ENCODE measurements around the gene PDE6A. TPM values are rescaled to one million over a fixed set of nuclear protein-coding genes. Genes with fewer than 3 reads are reported as not detected.

Gene PDE6A
- polyA plus RNA-seq, 2 of the 4 experiments (the other 2 are of a cell fraction) = 0.28 to 0.35 TPM

DNA sequence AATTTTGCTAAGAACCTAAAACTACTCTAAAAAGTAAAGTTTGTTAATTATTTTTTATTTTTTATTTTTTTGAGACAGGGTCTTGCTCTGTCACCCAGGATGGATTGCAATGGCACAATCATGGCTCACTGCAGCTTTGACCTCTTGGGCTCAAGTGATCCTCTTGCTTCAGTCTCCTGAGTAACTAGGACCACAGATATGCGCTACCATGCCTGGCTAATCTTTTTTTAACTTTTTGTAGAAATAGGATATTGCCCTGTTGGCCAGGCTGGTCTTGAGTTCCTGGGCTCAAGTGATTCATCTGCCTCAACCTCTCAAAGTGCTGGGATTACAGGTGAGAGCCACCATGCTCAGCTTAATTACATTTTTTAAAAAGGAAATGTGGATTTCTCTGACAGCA, 45.8 kb downstream of the PDE6A start:
- FAIRE-seq = no peak
- Histone ChIP-seq H3K9me3 (no peaks in the 10 kb centered on the region), H3K4me2 (no peak overlapping the region), H3K4me1 (peaks cover 14% of the 10 kb centered on the region; the same call in 2 of the 3 replicates), H3K4me3 (no peak overlapping the region), H3K27ac (no peak overlapping the region; a peak in 1 of 6 replicates)
- WGBS (ENCODE audit: missing lambda C conversion rate) = 88% methylated on average over 1 of the region's 1 CpG
- ATAC-seq = no peak
- ChIA-PET POLR2A (interaction anchor here (1.3 kb wide), 1 partner anchor 62 kb away, joined by 4 read pairs; the partner anchor contains the start of gene SLC26A2), CTCF (interaction anchor here (0.6 to 1.1 kb wide), 2 partner anchors 63 to 64 kb away, joined by 3 to 4 read pairs; no protein-coding TSS in a partner anchor)
- TF ChIP-seq TP53 (CRISPR knock-in tag; IDR thresholded peaks at IDR 0.05) (no peak), POLR2A (IDR thresholded peaks at IDR 0.05; ENCODE audit: low read length) (no peak), HOXB5 (CRISPR knock-in tag; IDR thresholded peaks at IDR 0.05) (no peak), TFCP2L1 (CRISPR knock-in tag; IDR thresholded peaks at IDR 0.05) (no peak), FOXS1 (CRISPR knock-in tag; IDR thresholded peaks at IDR 0.05) (no peak), RARB (CRISPR knock-in tag; IDR thresholded peaks at IDR 0.05) (no peak), HDAC2 (IDR thresholded peaks at IDR 0.05) (no peak), BHLHE40 (IDR thresholded peaks at IDR 0.05; ENCODE audit: low read depth, low read length) (no peak), PHF8 (IDR thresholded peaks at IDR 0.05; ENCODE audit: borderline replicate concordance, low read depth) (no peak), KDM5A (IDR thresholded peaks at IDR 0.05) (no peak), RFX5 (IDR thresholded peaks at IDR 0.05) (no peak), ZNF302 (CRISPR knock-in tag; IDR thresholded peaks at IDR 0.05) (no peak)
- TF ChIP-seq, protein P1, sequence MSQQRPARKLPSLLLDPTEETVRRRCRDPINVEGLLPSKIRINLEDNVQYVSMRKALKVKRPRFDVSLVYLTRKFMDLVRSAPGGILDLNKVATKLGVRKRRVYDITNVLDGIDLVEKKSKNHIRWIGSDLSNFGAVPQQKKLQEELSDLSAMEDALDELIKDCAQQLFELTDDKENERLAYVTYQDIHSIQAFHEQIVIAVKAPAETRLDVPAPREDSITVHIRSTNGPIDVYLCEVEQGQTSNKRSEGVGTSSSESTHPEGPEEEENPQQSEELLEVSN (IDR thresholded peaks at IDR 0.05; ENCODE audit: borderline replicate concordance, low read depth) = no peak
- TF ChIP-seq, protein P2, sequence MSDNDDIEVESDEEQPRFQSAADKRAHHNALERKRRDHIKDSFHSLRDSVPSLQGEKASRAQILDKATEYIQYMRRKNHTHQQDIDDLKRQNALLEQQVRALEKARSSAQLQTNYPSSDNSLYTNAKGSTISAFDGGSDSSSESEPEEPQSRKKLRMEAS (IDR thresholded peaks at IDR 0.05) = no peak
- TF ChIP-seq, protein P3, sequence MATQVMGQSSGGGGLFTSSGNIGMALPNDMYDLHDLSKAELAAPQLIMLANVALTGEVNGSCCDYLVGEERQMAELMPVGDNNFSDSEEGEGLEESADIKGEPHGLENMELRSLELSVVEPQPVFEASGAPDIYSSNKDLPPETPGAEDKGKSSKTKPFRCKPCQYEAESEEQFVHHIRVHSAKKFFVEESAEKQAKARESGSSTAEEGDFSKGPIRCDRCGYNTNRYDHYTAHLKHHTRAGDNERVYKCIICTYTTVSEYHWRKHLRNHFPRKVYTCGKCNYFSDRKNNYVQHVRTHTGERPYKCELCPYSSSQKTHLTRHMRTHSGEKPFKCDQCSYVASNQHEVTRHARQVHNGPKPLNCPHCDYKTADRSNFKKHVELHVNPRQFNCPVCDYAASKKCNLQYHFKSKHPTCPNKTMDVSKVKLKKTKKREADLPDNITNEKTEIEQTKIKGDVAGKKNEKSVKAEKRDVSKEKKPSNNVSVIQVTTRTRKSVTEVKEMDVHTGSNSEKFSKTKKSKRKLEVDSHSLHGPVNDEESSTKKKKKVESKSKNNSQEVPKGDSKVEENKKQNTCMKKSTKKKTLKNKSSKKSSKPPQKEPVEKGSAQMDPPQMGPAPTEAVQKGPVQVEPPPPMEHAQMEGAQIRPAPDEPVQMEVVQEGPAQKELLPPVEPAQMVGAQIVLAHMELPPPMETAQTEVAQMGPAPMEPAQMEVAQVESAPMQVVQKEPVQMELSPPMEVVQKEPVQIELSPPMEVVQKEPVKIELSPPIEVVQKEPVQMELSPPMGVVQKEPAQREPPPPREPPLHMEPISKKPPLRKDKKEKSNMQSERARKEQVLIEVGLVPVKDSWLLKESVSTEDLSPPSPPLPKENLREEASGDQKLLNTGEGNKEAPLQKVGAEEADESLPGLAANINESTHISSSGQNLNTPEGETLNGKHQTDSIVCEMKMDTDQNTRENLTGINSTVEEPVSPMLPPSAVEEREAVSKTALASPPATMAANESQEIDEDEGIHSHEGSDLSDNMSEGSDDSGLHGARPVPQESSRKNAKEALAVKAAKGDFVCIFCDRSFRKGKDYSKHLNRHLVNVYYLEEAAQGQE (IDR thresholded peaks at IDR 0.05) = no peak
- TF ChIP-seq, protein P4, sequence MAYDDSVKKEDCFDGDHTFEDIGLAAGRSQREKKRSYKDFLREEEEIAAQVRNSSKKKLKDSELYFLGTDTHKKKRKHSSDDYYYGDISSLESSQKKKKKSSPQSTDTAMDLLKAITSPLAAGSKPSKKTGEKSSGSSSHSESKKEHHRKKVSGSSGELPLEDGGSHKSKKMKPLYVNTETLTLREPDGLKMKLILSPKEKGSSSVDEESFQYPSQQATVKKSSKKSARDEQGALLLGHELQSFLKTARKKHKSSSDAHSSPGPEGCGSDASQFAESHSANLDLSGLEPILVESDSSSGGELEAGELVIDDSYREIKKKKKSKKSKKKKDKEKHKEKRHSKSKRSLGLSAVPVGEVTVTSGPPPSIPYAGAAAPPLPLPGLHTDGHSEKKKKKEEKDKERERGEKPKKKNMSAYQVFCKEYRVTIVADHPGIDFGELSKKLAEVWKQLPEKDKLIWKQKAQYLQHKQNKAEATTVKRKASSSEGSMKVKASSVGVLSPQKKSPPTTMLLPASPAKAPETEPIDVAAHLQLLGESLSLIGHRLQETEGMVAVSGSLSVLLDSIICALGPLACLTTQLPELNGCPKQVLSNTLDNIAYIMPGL (CRISPR knock-in tag; IDR thresholded peaks at IDR 0.05; ENCODE audit: borderline replicate concordance) = no peak
- DNase-seq (ENCODE audit: low read depth in 1 of 2, low spot score in 1 of 2) = no peak

DNA sequence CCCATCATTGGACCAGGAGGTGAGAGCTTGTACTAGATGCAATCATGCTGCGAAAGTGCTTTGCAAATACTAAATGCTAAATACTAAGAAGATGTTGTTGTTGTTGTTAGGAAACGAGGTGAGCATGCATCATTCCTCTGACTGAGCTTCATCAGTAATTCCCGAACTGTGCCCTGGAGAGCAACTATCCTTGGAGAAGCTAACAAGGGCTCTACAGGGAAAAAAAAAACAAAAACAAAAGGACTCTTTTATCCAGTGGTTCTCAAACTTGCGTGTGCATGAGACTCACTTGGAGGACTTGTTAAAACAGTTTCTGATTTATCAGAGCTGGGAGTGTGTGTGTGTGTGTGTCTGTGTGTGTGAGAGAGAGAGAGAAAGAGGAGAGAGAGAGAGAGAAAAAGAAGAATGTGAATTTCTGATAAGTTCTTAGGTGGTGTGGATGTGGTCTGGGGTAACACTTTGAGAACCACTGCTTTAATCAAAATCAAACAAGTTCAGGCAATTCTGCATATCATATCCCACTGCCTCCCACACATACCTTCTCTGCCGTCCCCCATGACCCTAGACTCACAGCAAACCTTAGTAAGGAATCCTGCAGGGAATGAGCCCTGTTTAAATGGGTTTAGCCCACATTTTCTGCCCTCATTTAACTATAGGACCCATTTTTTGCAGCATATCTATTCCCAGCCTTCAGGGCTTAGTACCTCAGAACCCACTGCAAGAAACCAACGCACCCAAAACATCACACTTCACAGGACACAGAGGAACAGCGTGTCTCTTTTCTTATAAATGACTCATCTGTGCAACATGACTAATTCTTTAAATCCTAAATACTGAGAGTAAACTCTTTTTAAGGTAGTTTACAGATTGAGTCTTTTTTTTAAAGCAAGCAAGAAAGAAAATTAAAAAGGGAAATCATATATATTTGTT, 48.9 kb downstream of the PDE6A start:
- WGBS (ENCODE audit: missing lambda C conversion rate) = 56% methylated on average over 7 of the region's 7 CpGs
- peak overlapping the region; percentile 39; the same call in 2 of the 3 replicates for H3K4me2 ChIP-seq
- H3K4me1 ChIP-seq = peaks cover 14% of the 10 kb centered on the region; the same call in 2 of the 3 replicates
- H3K27ac ChIP-seq = peak overlapping the region; percentile 39 to 64; a peak in 2 of 6 replicates
- no peak overlapping the region for H3K4me3 ChIP-seq
- no peaks in the 10 kb centered on the region for H3K9me3 ChIP-seq
- TF ChIP-seq ZNF302 (CRISPR knock-in tag; IDR thresholded peaks at IDR 0.05) (no peak), FOSL2 (IDR thresholded peaks at IDR 0.05) (no peak), FOSL2 (CRISPR knock-in tag; IDR thresholded peaks at IDR 0.05) (peak; percentile 62; the same call in 1 of the 2 replicates)
- TF ChIP-seq, protein P5, sequence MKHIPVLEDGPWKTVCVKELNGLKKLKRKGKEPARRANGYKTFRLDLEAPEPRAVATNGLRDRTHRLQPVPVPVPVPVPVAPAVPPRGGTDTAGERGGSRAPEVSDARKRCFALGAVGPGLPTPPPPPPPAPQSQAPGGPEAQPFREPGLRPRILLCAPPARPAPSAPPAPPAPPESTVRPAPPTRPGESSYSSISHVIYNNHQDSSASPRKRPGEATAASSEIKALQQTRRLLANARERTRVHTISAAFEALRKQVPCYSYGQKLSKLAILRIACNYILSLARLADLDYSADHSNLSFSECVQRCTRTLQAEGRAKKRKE (CRISPR knock-in tag; IDR thresholded peaks at IDR 0.05; ENCODE audit: low read depth) = no peak
- ChIA-PET CTCF (interaction anchor here (0.7 to 2.7 kb wide), 13 partner anchors 12 to 277 kb away, joined by 3 to 11 read pairs (median 3); partner anchors contain the start of gene SLC26A2), POLR2A (interaction anchor here (1.2 kb wide), 1 partner anchor 65 kb away, joined by 3 read pairs; the partner anchor contains the start of gene SLC26A2)
- peak; percentile 28 to 56; a peak in 3 of 6 replicates for ATAC-seq
- no peak for FAIRE-seq
- no peak for DNase-seq (ENCODE audit: low read depth in 1 of 2, low spot score in 1 of 2)

Data from A549 (cell line).